GM12801 (cell line): ENCODE results near the gene ZFP69B.

ENCODE experiments used
- TF ChIP-seq, protein P1 (sequence below): IDR thresholded peaks from one replicate; pipeline ENCODE4 v1.5.1; 2011; ENCODE audit warnings: control low read depth; ENCODE audit not compliant: insufficient read length; ENCODE audit errors: extremely low read depth

Gene ZFP69B

DNA sequence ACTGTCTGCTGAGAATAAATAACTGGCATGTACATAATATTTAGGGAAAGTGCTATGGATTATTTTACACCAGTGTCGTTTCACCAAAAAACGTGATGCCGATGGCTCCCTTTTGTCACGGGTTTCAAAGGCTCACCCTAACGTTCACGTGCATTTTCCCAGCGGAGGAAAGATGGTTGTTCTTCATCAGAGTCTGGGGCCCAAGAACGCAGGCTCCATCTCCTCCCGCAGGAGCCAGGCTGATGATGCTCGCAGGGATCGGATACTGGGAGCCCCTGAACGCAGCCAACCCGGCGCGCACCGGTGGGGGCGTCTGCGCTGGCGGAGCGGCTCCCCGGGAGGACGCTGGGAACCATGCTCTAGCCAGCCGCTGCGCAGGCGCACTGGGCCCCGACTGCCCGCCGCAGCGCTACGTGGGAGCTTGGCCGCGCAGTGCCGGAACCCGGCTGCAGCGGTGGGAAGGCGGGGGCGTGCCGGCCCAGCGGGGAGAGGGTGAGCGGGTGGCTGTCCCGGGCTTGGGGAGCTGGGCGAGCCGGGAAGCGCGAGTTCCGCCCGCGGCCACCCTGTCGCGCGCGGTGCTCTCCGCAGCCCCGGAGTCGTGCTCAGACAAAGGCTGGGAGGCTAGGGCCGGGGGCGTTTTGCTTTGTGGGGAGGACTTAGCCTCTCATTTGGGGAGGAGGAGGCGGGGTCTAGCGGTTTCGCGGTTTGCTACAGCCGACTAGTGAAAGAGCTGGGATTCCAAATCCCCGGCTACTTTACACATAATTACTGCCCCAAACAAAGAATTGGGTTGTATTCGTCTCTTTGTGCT lies at the start of gene ZFP69B:
ZFP69B (plus strand) TSS at position 793 of the 811 bp plus-strand sequence. CDS start 486 bp downstream, outside the sequence.
- TF ChIP-seq, protein P1, sequence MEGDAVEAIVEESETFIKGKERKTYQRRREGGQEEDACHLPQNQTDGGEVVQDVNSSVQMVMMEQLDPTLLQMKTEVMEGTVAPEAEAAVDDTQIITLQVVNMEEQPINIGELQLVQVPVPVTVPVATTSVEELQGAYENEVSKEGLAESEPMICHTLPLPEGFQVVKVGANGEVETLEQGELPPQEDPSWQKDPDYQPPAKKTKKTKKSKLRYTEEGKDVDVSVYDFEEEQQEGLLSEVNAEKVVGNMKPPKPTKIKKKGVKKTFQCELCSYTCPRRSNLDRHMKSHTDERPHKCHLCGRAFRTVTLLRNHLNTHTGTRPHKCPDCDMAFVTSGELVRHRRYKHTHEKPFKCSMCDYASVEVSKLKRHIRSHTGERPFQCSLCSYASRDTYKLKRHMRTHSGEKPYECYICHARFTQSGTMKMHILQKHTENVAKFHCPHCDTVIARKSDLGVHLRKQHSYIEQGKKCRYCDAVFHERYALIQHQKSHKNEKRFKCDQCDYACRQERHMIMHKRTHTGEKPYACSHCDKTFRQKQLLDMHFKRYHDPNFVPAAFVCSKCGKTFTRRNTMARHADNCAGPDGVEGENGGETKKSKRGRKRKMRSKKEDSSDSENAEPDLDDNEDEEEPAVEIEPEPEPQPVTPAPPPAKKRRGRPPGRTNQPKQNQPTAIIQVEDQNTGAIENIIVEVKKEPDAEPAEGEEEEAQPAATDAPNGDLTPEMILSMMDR: no peak

DNA sequence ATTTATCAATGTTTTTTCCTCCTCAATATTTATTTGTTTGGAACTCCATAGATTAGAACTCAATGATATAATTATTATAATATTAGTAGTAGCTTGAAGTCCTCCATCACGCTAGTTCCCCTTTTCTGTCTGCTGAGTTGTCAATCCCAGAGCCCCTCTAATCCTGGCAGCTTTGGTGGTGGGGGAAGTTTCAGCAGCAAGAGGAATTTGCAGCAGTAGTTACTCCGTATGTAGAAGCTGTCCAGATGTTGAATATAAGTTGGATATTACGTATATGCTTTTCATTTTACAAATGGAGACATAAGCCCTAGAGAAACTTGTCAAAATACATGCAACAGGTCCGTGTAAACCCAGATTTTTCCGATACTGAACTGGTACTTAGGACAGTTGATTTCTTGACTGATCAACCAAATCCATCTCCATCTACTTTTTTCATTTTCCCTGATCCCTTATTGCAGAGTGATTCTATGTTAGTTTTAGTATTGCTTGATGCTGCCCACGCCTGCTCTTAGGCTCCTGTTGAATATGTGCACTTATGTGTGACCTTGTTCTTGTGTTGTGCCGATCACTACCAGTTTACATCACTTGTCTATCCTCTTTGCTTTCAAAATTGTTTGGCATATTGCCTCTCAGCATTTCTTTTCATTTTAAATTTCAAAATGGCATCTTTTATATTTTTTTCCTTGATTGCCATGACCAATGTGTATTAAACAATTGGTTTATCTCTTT lies 48.6 kb upstream of the ZFP69B start:
- TF ChIP-seq, protein P1: no peak

DNA sequence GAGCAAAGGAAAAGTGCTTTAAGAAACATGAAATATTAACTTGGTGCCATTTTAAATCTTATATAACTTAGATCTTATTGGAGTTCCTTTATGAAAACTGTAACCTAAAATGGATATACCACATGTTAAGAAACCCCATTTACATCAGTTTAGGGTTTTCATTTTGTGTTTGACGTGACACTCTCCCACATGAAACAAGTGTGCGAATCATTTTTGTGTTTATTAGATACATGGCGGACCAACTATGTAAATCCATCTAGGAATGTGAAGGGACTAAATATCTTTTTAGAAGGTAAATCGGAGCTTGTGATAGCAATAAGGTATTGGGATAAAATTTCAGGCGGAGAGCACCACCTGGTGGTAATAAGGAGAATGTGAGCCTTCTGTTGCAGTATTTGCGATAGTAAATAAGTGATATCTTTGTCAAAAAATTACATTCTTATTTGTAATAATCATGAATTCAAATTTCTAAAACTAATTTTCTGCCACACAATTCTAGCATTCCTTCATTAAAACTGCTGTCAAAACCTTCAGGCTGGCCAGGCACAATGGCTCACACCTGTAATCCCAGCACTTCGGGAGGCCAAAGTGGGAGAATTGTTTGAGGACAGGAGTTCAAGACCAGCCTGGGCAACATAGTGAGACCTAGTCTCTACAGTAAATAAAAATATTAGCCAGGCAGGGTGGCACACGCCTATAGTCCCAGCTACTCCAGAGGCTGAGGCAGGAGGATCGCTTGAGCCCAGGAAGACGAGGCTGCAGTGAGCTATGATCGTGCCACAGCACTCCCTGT lies 45.4 kb upstream of the ZFP69B start:
- TF ChIP-seq, protein P1: no peak

DNA sequence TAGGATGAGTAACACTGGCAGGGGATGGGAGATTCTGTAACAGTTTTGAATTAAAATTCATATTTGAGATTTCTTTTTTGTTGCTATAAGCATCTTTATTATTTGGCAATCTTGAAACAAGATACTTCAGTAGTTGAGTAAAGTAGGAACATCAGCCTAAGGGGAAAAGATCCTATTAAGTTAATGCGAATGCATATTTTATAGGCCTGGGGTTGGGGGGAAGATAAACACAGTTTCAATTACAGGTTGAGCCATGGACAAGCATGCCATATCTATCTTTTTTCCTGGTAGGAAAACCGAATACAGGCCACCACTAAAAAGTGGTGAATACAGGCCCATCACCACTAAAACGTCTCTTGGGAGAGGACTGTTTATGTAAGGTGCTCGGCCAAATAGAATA lies 44.5 kb upstream of the ZFP69B start:
- TF ChIP-seq, protein P1: no peak

DNA sequence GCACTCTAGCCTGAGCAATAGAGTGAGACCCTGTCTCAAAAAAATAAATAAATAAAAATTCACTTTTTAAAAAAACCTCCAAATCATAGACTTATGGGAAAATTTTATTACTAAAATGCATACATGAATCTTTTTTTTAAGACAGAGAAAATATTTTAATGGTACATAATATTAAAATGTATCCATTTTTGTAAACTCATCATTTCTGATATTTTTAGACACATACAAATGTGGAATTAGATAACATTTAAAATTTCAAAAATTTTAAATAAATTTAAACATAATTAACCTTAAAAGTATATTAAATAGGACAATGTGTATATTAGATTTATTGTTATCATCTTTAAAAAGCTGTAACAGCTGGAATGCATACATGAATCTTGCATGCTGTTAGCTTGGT lies 42.8 kb upstream of the ZFP69B start:
- TF ChIP-seq, protein P1: no peak

DNA sequence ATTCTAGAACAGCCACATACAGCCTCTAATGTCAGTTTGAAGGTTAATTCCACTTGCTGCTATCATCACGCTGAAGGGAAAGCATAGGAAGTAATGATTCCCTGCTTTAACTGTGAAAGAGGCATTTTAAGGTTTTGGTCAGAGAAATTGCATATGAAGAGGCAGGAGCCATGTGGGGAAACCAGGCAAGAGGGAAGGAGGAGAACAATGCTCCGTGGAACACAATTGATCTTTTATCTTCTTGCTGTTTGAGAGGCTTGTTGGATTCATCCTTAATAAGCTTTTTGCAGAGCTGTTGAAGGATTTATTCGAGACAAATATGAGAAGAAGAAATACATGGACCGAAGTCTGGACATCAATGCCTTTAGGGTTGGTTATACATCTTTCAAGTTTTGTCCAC lies 40.8 kb upstream of the ZFP69B start:
- TF ChIP-seq, protein P1: no peak

DNA sequence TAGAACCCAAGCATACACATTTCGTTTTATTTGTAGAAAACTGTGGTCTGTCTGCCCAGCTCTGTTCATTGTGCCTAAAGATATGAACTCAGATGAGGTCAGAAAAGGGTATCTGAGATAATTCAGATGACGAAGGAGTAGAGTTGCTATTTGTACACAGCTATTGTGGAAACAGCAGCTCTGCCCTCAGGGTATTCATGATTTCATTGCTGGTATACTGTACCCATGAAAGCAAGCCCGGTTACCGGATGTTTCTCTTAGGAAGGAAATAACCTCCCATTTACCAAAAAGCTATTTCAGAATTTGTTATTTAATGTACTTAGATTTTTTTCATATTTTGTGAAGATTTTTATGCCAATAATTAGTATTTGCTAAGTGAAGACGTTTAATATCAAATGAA lies 39.0 kb upstream of the ZFP69B start:
- TF ChIP-seq, protein P1: no peak
